GM10248 (cell line): ENCODE measurements around the gene PGD.

Source experiments
- CTCF ChIA-PET: fragments of 300-600 bp; sonication (Branson Sonifier 250); formaldehyde crosslinking; extraction: SDS; loops from one replicate; lab custom pipeline; 2021; ENCODE audit warnings: antibody characterized with exemption; lab: Yijun Ruan, JAX
- POLR2A ChIA-PET: fragments of 350-650 bp; sonication (Branson Sonifier 250); formaldehyde crosslinking; extraction: SDS; loops from one replicate; lab custom pipeline; 2020; ENCODE audit warnings: antibody characterized with exemption; lab: Yijun Ruan, JAX
- DNase-seq: peaks from one replicate; pipeline ENCODE4 v3.0.0; 2012; ENCODE audit errors: extremely low spot score
- CTCF ChIP-seq: IDR thresholded peaks from 2 replicates; pipeline ENCODE4 v1.5.1; 2012; ENCODE audit warnings: mild to moderate bottlenecking, low read depth; ENCODE audit errors: extremely low read depth, missing control alignments, control extremely low read depth

Gene PGD

GRCh38 chr1:10446790-10447422, 48.0 kb downstream of the PGD start:
- DNase-seq = no peak
- ChIA-PET CTCF (interaction anchor here (0.8 to 1.4 kb wide), 2 partner anchors 17 to 47 kb away, joined by 3 read pairs; partner anchors contain the start of gene CENPS), POLR2A (interaction anchor here (0.6 kb wide), 1 partner anchor 493 kb away, joined by 7 read pairs; no protein-coding TSS in a partner anchor)
- TF ChIP-seq CTCF = no peak

- CTCF ChIA-PET = interaction anchor here (1.2 kb wide), 1 partner anchor 19 kb away, joined by 6 read pairs; the partner anchor contains the start of gene CENPS
- TF ChIP-seq CTCF = no peak
- DNase-seq = no peak
- POLR2A ChIA-PET = interaction anchor here (0.6 kb wide), 1 partner anchor 463 kb away, joined by 5 read pairs; no protein-coding TSS in a partner anchor
These were observed 50.9 kb downstream of the PGD start, which contains the start of gene CORT for GRCh38 chr1:10449751-10450150. Gene CORT (plus strand): TSS chr1:10450031. CDS start chr1:10450224, 193 bp downstream.

GRCh38 chr1:10450156-10450814, 51.4 kb downstream of the PGD start:
- DNase-seq = no peak
- ChIA-PET POLR2A (interaction anchor here (0.6 kb wide), 1 partner anchor 462 kb away, joined by 5 read pairs; no protein-coding TSS in a partner anchor), CTCF (interaction anchor here (1.2 to 2.5 kb wide), 2 partner anchors 20 to 44 kb away, joined by 6 to 9 read pairs; partner anchors contain the start of gene CENPS)
- TF ChIP-seq CTCF = no peak

- DNase-seq = no peak
- ChIA-PET POLR2A (no interaction called here), CTCF (interaction anchor here (1.2 to 2.5 kb wide), 2 partner anchors 20 to 43 kb away, joined by 6 to 9 read pairs; partner anchors contain the start of gene CENPS)
- TF ChIP-seq CTCF = no peak
These were observed 52.0 kb downstream of the PGD start for GRCh38 chr1:10450836-10451235.

GRCh38 chr1:10451287-10451686, 52.4 kb downstream of the PGD start:
- no peak for DNase-seq
- ChIA-PET POLR2A (no interaction called here), CTCF (interaction anchor here (1.4 to 2.5 kb wide), 2 partner anchors 21 to 43 kb away, joined by 3 to 9 read pairs; partner anchors contain the start of gene CENPS)
- no peak for TF ChIP-seq CTCF

GRCh38 chr1:10456048-10456447, 57.2 kb downstream of the PGD start:
- CTCF ChIA-PET = interaction anchor here (0.6 to 1.3 kb wide), 4 partner anchors 26 to 246 kb away, joined by 3 to 5 read pairs (median 3); partner anchors contain the start of genes CENPS and KIF1B
- no peak for TF ChIP-seq CTCF

More at GRCh38 chr1:10456048-10456447, 57.2 kb downstream of the PGD start:
- no peak for DNase-seq
- POLR2A ChIA-PET = interaction anchor here (0.5 kb wide), 1 partner anchor 798 kb away, joined by 10 read pairs; no protein-coding TSS in a partner anchor
